Vagina (tissue), 2 donors: ENCODE data around the gene ZNHIT2. TPM values are rescaled to one million over a fixed set of nuclear protein-coding genes. Genes with fewer than 3 reads are reported as not detected.

Experiments used
- DNase-seq, 2 donors: peaks; one replicate each; pipeline ENCODE4 v3.0.0-alpha.2; 2017; ENCODE audit errors: extremely low spot score in 2 of 2
- H3K27ac ChIP-seq: fragments of 200-600 bp; sonication (generic); one replicate; pipeline ENCODE4 v1.5.1; 2019
- H3K27me3 ChIP-seq: fragments of 200-600 bp; sonication (generic); one replicate; pipeline ENCODE4 v1.5.1; 2019
- H3K36me3 ChIP-seq, 2 donors: fragments of 200-600 bp; sonication (generic); one replicate each; pipeline ENCODE4 v1.5.1; 2017 to 2019
- H3K4me1 ChIP-seq: fragments of 200-600 bp; sonication (generic); one replicate; pipeline ENCODE4 v1.5.1; 2019
- H3K4me3 ChIP-seq, 2 donors: fragments of 200-600 bp; sonication (generic); 1 replicate in 1 of 2; 2 replicates in 1 of 2; pipeline ENCODE4 v1.5.1; 2016 to 2019
- H3K9me3 ChIP-seq: fragments of 200-600 bp; sonication (generic); one replicate; pipeline ENCODE4 v1.5.1; 2019
- POLR2A ChIP-seq, 2 donors: fragments of 450-650 bp; IDR thresholded peaks; one replicate each; pipeline ENCODE4 v1.6.1; 2017; ENCODE audit warnings: antibody characterized with exemption in 2 of 2, mild to moderate bottlenecking in 2 of 2, moderate library complexity in 2 of 2
- POLR2AphosphoS5 ChIP-seq, 2 donors: sonication (generic); formaldehyde crosslinking; IDR thresholded peaks; one replicate each; pipeline ENCODE4 v1.9.0; 2017; ENCODE audit warnings: antibody characterized with exemption in 2 of 2, mild to moderate bottlenecking in 2 of 2, low read depth in 1 of 2; ENCODE audit not compliant: insufficient read depth in 1 of 2
- intact Hi-C: fragments of 100-400 bp; cut with DNase I; formaldehyde crosslinking; loops from one replicate; pipeline ENCODE4 v1.15.1; 2023
- total RNA-seq: library from RNA; depleted of rRNA; stranded (reverse); fragments of >200 nt; gene quantifications from one replicate; pipeline ENCODE4 v1.2.3, GENCODE V29; 2016
- TF ChIP-seq, protein P1 (sequence below), 3 experiments: fragments of 450-650 bp in 2 of 3; fragments of 200-600 bp in 1 of 3; sonication (generic) in 1 of 3; IDR thresholded peaks; one replicate each; pipeline ENCODE4 v1.5.1; 2017 to 2019; ENCODE audit warnings: antibody characterized with exemption in 3 of 3, mild to moderate bottlenecking in 2 of 3, moderate library complexity in 2 of 3

ZNHIT2 gene
- total RNA-seq, 1 donor from 2014 or later, result 15.7 TPM

DNA sequence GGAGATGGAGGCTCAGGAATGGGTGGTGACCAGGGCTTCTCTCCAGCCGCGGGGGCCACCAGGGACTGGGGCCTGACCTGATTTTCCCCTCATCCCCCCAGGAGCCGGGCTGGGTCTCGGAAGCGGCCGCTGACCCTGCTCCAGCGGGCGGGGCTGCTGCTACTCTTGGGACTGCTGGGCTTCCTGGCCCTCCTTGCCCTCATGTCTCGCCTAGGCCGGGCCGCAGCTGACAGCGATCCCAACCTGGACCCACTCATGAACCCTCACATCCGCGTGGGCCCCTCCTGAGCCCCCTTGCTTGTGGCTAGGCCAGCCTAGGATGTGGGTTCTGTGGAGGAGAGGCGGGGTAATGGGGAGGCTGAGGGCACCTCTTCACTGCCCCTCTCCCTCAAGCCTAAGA, 29.7 kb downstream of the ZNHIT2 start:
- no peak for DNase-seq
- TF ChIP-seq POLR2AphosphoS5 (IDR thresholded peaks at IDR 0.05; ENCODE audit: insufficient read depth in 1 of 2, low read depth in 1 of 2), result no peak
- TF ChIP-seq POLR2A (IDR thresholded peaks at IDR 0.05), result no peak
- TF ChIP-seq, protein P1, sequence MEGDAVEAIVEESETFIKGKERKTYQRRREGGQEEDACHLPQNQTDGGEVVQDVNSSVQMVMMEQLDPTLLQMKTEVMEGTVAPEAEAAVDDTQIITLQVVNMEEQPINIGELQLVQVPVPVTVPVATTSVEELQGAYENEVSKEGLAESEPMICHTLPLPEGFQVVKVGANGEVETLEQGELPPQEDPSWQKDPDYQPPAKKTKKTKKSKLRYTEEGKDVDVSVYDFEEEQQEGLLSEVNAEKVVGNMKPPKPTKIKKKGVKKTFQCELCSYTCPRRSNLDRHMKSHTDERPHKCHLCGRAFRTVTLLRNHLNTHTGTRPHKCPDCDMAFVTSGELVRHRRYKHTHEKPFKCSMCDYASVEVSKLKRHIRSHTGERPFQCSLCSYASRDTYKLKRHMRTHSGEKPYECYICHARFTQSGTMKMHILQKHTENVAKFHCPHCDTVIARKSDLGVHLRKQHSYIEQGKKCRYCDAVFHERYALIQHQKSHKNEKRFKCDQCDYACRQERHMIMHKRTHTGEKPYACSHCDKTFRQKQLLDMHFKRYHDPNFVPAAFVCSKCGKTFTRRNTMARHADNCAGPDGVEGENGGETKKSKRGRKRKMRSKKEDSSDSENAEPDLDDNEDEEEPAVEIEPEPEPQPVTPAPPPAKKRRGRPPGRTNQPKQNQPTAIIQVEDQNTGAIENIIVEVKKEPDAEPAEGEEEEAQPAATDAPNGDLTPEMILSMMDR (IDR thresholded peaks at IDR 0.05), result no peak
- H3K9me3 ChIP-seq, result no peaks in the 10 kb centered on the region
- no peak overlapping the region for H3K27ac ChIP-seq
- peaks cover 18% of the 10 kb centered on the region for H3K4me1 ChIP-seq
- H3K4me3 ChIP-seq, result no peak overlapping the region
- H3K27me3 ChIP-seq, result no peaks in the 10 kb centered on the region
- intact Hi-C loops, result no loop called here
- peaks cover 0 to 17% of the 10 kb centered on the region in 2 donors for H3K36me3 ChIP-seq

DNA sequence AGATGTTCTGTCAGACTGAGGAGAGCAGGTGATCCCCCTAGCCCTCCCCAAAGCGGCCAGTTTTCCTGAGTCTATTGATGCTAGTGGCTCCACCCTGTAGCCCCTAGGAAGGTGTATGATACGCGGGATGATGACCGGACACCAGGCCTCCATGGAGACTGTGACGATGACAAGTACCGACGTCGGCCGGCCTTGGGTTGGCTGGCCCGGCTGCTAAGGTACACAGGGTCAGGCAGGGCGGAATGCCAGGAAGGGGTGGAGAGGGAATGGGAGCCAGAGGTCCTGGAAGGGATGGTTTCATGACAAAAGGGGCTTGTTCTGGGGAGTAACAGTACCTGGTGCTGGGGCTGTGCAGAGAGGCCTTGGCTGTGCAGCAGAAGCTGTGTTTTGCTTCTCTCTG, 30.3 kb downstream of the ZNHIT2 start:
- Histone ChIP-seq H3K27ac (no peak overlapping the region), H3K27me3 (no peaks in the 10 kb centered on the region), H3K36me3 (peaks cover 0 to 17% of the 10 kb centered on the region in 2 donors), H3K4me1 (peaks cover 18% of the 10 kb centered on the region), H3K4me3 (no peak overlapping the region), H3K9me3 (no peaks in the 10 kb centered on the region)
- TF ChIP-seq POLR2AphosphoS5 (IDR thresholded peaks at IDR 0.05; ENCODE audit: insufficient read depth in 1 of 2, low read depth in 1 of 2) (no peak), POLR2A (IDR thresholded peaks at IDR 0.05) (no peak)
- TF ChIP-seq, protein P1 (IDR thresholded peaks at IDR 0.05), result no peak
- DNase-seq, result no peak
- intact Hi-C loops, result no loop called here

DNA sequence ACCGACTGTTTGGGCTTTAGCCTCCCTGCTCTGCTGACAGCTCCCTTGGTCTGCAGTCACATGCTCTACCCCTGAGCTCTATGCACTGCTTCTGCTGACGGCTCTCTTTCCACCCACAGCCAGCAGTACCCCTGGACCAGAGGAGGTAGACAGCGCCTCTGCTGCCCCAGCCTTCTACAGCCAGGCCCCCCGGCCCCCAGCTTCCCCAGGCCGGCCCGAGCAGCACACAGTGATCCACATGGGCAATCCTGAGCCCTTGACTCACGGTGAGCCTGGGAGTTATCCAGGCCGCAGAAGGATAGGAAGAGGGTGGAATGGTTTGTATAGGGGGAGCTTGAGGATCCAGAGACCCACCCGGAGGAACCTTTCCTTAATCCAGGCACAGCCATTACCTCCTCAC, 30.7 kb downstream of the ZNHIT2 start:
- Histone ChIP-seq H3K36me3 (peaks cover 0 to 17% of the 10 kb centered on the region in 2 donors), H3K9me3 (no peaks in the 10 kb centered on the region), H3K27me3 (no peaks in the 10 kb centered on the region), H3K4me1 (peaks cover 18% of the 10 kb centered on the region), H3K4me3 (no peak overlapping the region), H3K27ac (no peak overlapping the region)
- intact Hi-C loops, result no loop called here
- no peak for DNase-seq
- TF ChIP-seq POLR2A (IDR thresholded peaks at IDR 0.05) (no peak), POLR2AphosphoS5 (IDR thresholded peaks at IDR 0.05; ENCODE audit: insufficient read depth in 1 of 2, low read depth in 1 of 2) (no peak)
- TF ChIP-seq, protein P1 (IDR thresholded peaks at IDR 0.05), result no peak

DNA sequence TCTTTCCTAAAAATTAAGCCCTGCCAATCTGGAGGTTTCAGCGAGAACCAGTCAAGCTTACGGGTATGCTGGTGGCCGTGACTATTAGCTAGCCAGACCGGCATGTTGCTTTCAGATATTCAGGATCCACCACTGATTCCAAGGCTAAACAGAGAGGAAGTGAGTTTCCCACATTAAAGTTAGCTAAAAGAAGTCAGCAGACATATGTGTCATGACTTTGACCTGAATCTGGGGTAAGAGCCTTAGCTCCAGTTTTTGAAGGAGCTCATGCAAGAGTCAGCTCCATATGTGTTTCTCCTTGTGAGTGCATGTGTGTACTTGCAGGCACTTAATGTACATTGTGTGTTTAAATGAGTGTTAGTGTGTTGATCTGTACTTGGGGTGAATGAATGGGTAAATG, 32.1 kb downstream of the ZNHIT2 start:
- Histone ChIP-seq H3K9me3 (no peaks in the 10 kb centered on the region), H3K27ac (no peak overlapping the region), H3K27me3 (no peaks in the 10 kb centered on the region), H3K4me1 (peaks cover 18% of the 10 kb centered on the region), H3K4me3 (no peak overlapping the region), H3K36me3 (peaks cover 0 to 17% of the 10 kb centered on the region in 2 donors)
- no peak for TF ChIP-seq POLR2AphosphoS5 (IDR thresholded peaks at IDR 0.05; ENCODE audit: insufficient read depth in 1 of 2, low read depth in 1 of 2)
- no peak for TF ChIP-seq POLR2A (IDR thresholded peaks at IDR 0.05)
- TF ChIP-seq, protein P1 (IDR thresholded peaks at IDR 0.05), result no peak
- DNase-seq, result no peak
- intact Hi-C loops, result no loop called here

DNA sequence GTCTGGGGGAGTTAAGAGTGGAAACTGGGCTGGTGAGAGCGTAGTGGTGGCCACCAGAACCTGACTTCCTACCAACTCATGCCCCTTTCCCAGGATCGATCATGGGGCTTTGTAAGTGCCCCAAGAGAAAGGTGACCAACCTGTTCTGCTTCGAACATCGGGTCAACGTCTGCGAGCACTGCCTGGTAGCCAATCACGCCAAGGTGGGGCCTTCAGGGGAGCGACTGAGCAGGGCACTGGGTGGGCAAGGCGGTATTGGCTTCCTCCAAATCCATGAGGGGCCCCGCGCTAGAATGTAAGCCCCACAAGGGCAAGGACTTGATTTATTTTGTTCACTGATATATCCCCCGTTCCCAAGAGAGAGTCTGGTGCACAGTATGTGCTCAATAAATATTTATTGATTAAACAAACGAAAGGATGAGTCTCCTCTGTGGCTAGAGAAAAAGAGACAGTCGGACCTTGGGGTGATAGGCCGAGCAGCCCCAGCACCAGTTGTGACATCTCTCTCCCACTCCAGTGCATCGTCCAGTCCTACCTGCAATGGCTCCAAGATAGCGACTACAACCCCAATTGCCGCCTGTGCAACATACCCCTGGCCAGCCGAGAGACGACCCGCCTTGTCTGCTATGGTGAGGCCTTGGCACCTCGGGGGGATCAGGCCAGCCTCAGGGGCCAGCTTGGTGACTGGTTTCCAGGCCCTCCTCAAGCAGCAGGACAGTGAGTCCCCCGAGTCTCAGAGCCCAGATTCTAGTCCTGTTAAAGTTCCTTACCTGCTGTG, 32.7 kb downstream of the ZNHIT2 start:
- no peak for DNase-seq
- Histone ChIP-seq H3K9me3 (no peaks in the 10 kb centered on the region), H3K27me3 (no peaks in the 10 kb centered on the region), H3K36me3 (peaks cover 0 to 17% of the 10 kb centered on the region in 2 donors), H3K4me3 (peak overlapping the region; percentile 59 to 77), H3K4me1 (peaks cover 18% of the 10 kb centered on the region), H3K27ac (peak overlapping the region; percentile 87)
- intact Hi-C loops, result no loop called here
- TF ChIP-seq POLR2A (IDR thresholded peaks at IDR 0.05) (no peak), POLR2AphosphoS5 (IDR thresholded peaks at IDR 0.05; ENCODE audit: insufficient read depth in 1 of 2, low read depth in 1 of 2) (no peak)
- TF ChIP-seq, protein P1 (IDR thresholded peaks at IDR 0.05), result no peak
